Ishikawa (cell line): ENCODE results near the gene ATP2B1.

ENCODE experiments used
- CEBPB ChIP-seq: IDR thresholded peaks from 2 replicates; pipeline ENCODE4 v1.6.1; 2012
- CREB1 ChIP-seq: IDR thresholded peaks from 2 replicates; pipeline ENCODE4 v1.6.1; 2012; ENCODE audit warnings: low read depth
- EP300 ChIP-seq: IDR thresholded peaks from 2 replicates; pipeline ENCODE4 v1.6.1; 2012; ENCODE audit warnings: borderline replicate concordance
- FOXM1 ChIP-seq: IDR thresholded peaks from 2 replicates; pipeline ENCODE4 v1.6.1; 2012; ENCODE audit warnings: low read depth, borderline replicate concordance
- REST ChIP-seq: IDR thresholded peaks from 2 replicates; pipeline ENCODE4 v1.6.1; 2012; ENCODE audit warnings: low read depth, mild to moderate bottlenecking
- TAF1 ChIP-seq: IDR thresholded peaks from 2 replicates; pipeline ENCODE4 v1.6.1; 2012; ENCODE audit warnings: low read depth, mild to moderate bottlenecking
- TCF12 ChIP-seq: IDR thresholded peaks from 2 replicates; pipeline ENCODE4 v1.6.1; 2012; ENCODE audit warnings: low read depth
- TEAD4 ChIP-seq: IDR thresholded peaks from 2 replicates; pipeline ENCODE4 v1.6.1; 2012
- YY1 ChIP-seq: IDR thresholded peaks from 2 replicates; pipeline ENCODE4 v1.6.1; 2012; ENCODE audit warnings: low read depth
- ZBTB7A ChIP-seq: IDR thresholded peaks from 2 replicates; pipeline ENCODE4 v1.6.1; 2012; ENCODE audit warnings: low read depth
- TF ChIP-seq, protein P1 (sequence below): IDR thresholded peaks from 2 replicates; pipeline ENCODE4 v1.6.1; 2012

- no peak for TF ChIP-seq TCF12
- no peak for TF ChIP-seq ZBTB7A
- no peak for TF ChIP-seq EP300
- TF ChIP-seq, protein P1, sequence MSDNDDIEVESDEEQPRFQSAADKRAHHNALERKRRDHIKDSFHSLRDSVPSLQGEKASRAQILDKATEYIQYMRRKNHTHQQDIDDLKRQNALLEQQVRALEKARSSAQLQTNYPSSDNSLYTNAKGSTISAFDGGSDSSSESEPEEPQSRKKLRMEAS: no peak
- no peak for TF ChIP-seq TAF1
- TF ChIP-seq REST: no peak
- no peak for TF ChIP-seq CEBPB
- no peak for TF ChIP-seq FOXM1
- TF ChIP-seq TEAD4: no peak
- no peak for TF ChIP-seq CREB1
- TF ChIP-seq YY1: no peak
These were observed 45.4 kb upstream of the ATP2B1 start for GRCh38 chr12:89753997-89754396.
